Neural cell (in vitro differentiated cells): ENCODE data around the gene FANCC. TPM values are rescaled to one million over a fixed set of nuclear protein-coding genes. Genes with fewer than 3 reads are reported as not detected.

Experiments
- H2AFZ ChIP-seq: fragments of 200-600, 300-800 bp; sonication (generic), shearing (Covaris generic); 2 replicates; pipeline ENCODE4 v1.6.0; 2014; ENCODE audit warnings: low read depth, mild to moderate bottlenecking, antibody characterized with exemption, low read length, moderate library complexity
- H3F3A ChIP-seq: fragments of 200-600 bp; shearing (Covaris generic); 2 replicates; pipeline ENCODE4 v1.6.1; 2016; ENCODE audit warnings: mild to moderate bottlenecking, moderate library complexity, mixed read lengths, antibody characterized with exemption, low read length; ENCODE audit not compliant: insufficient read depth, poor library complexity, severe bottlenecking
- H3K27ac ChIP-seq: fragments of 200-600, 300-800 bp; sonication (generic), shearing (Covaris generic); 2 replicates; pipeline ENCODE4 v1.5.1; 2014; ENCODE audit warnings: mild to moderate bottlenecking, low read length, moderate library complexity
- H3K27me3 ChIP-seq: fragments of 300-800, 200-600 bp; sonication (generic), shearing (Covaris generic); 2 replicates; pipeline ENCODE4 v1.6.0; 2014; ENCODE audit warnings: mild to moderate bottlenecking, low read depth, low read length, moderate library complexity; ENCODE audit not compliant: insufficient read depth
- H3K36me3 ChIP-seq: fragments of 300-800, 200-600 bp; sonication (generic), shearing (Covaris generic); 2 replicates; pipeline ENCODE4 v1.5.1; 2014; ENCODE audit warnings: mild to moderate bottlenecking, antibody characterized with exemption, low read length, moderate library complexity; ENCODE audit not compliant: insufficient read depth
- H3K4me2 ChIP-seq: fragments of 300-800, 200-600 bp; sonication (generic), shearing (Covaris generic); 2 replicates; pipeline ENCODE4 v1.6.0; 2014; ENCODE audit warnings: mild to moderate bottlenecking, low read length
- H3K4me3 ChIP-seq: fragments of 300-800, 200-600 bp; sonication (generic), shearing (Covaris generic); 2 replicates; pipeline ENCODE4 v1.5.1; 2014; ENCODE audit warnings: mild to moderate bottlenecking, low read length, moderate library complexity
- H3K79me2 ChIP-seq: fragments of 200-600 bp; shearing (Covaris generic); replicated peaks from 2 replicates; pipeline ENCODE4 v1.6.0; 2014; ENCODE audit warnings: mild to moderate bottlenecking, low read length, moderate library complexity; ENCODE audit not compliant: insufficient read depth
- H3K9ac ChIP-seq: fragments of 300-800, 200-600 bp; sonication (generic), shearing (Covaris generic); 2 replicates; pipeline ENCODE4 v1.6.1; 2016; ENCODE audit warnings: mild to moderate bottlenecking, low read length, mixed read lengths
- H3K9me2 ChIP-seq: fragments of 200-600 bp; shearing (Covaris generic); 2 replicates; pipeline ENCODE4 v1.6.1; 2016; ENCODE audit warnings: mild to moderate bottlenecking, low read length, mixed read lengths; ENCODE audit not compliant: insufficient read depth
- H3K9me3 ChIP-seq: fragments of 200-600, 300-800 bp; sonication (generic), shearing (Covaris generic); 2 replicates; pipeline ENCODE4 v1.6.1; 2016; ENCODE audit warnings: mild to moderate bottlenecking, mixed run types, low read length, moderate library complexity, mixed read lengths
- H4K20me1 ChIP-seq: fragments of 200-600 bp; shearing (Covaris generic); 2 replicates; pipeline ENCODE4 v1.6.1; 2016; ENCODE audit warnings: mild to moderate bottlenecking, mixed run types; ENCODE audit not compliant: insufficient read depth
- CTCF ChIP-seq: fragments of 450-650 bp; IDR thresholded peaks from 2 replicates; pipeline ENCODE4 v1.5.1; 2014; ENCODE audit warnings: antibody characterized with exemption, mild to moderate bottlenecking, moderate library complexity; ENCODE audit not compliant: poor library complexity, severe bottlenecking
- EP300 ChIP-seq: fragments of 450-650 bp; conservative IDR thresholded peaks from 2 replicates; pipeline ENCODE4 v1.6.1; 2014; ENCODE audit warnings: antibody characterized with exemption, mild to moderate bottlenecking, moderate library complexity; ENCODE audit not compliant: poor library complexity, severe bottlenecking
- EZH2 ChIP-seq: fragments of 200-600, 300-800 bp; shearing (Covaris generic), sonication (generic); IDR thresholded peaks from 2 replicates; pipeline ENCODE4 v1.6.1; 2014; ENCODE audit warnings: antibody characterized with exemption, low read length, borderline replicate concordance, mild to moderate bottlenecking; ENCODE audit not compliant: insufficient read depth, poor library complexity, severe bottlenecking
- MXI1 ChIP-seq: fragments of 450-650 bp; conservative IDR thresholded peaks from 2 replicates; pipeline ENCODE4 v1.6.1; 2014; ENCODE audit warnings: antibody characterized with exemption, mild to moderate bottlenecking; ENCODE audit not compliant: poor library complexity, severe bottlenecking
- POLR2AphosphoS5 ChIP-seq: IDR thresholded peaks from 2 replicates; pipeline ENCODE4 v1.6.1; 2012
- RAD21 ChIP-seq: fragments of 450-650 bp; conservative IDR thresholded peaks from 2 replicates; pipeline ENCODE4 v1.6.1; 2014; ENCODE audit warnings: antibody characterized with exemption, mild to moderate bottlenecking, moderate library complexity
- REST ChIP-seq: IDR thresholded peaks from 2 replicates; pipeline ENCODE4 v1.6.1; 2012; ENCODE audit warnings: borderline replicate concordance
- SMC3 ChIP-seq: fragments of 450-650 bp; conservative IDR thresholded peaks from 2 replicates; pipeline ENCODE4 v1.6.1; 2014; ENCODE audit warnings: antibody characterized with exemption, mild to moderate bottlenecking, moderate library complexity; ENCODE audit not compliant: poor library complexity
- TAF1 ChIP-seq: IDR thresholded peaks from 2 replicates; pipeline ENCODE4 v1.6.1; 2012; ENCODE audit warnings: low read depth
- polyA plus RNA-seq: library from polyadenylated mRNA; depleted of rRNA; stranded (reverse); fragments of >200 nt; gene quantifications from 2 replicates; pipeline ENCODE4 v1.2.3, GENCODE V29; 2014

Gene FANCC
- polyA plus RNA-seq, 1 donor from 2014 or later: 9.7 TPM

- no peak overlapping the region for H2AFZ ChIP-seq
- no peaks in the 10 kb centered on the region for H3K9me3 ChIP-seq
- H3F3A ChIP-seq: no peaks in the 10 kb centered on the region
These were observed 31.4 kb downstream of the FANCC start for GRCh38 chr9:95286151-95286550.

GRCh38 chr9:95285307-95285706 is 32.2 kb downstream of the FANCC start:
- TF ChIP-seq REST (no peak), MXI1 (no peak), RAD21 (no peak), EZH2 (no peak)

More at GRCh38 chr9:95286151-95286550, 31.4 kb downstream of the FANCC start:
- Histone ChIP-seq H3K27ac (no peak overlapping the region), H3K4me3 (no peak overlapping the region), H3K9ac (no peak overlapping the region), H3K4me2 (no peak overlapping the region), H3K79me2 (no peaks in the 10 kb centered on the region), H3K9me2 (no peaks in the 10 kb centered on the region), H3K36me3 (no peaks in the 10 kb centered on the region), H4K20me1 (no peaks in the 10 kb centered on the region), H3K27me3 (no peaks in the 10 kb centered on the region)
- TF ChIP-seq CTCF: no peak
- no peak for TF ChIP-seq EP300
- no peak for TF ChIP-seq MXI1
- no peak for TF ChIP-seq RAD21
- TF ChIP-seq SMC3: no peak
- no peak for TF ChIP-seq TAF1
- no peak for TF ChIP-seq EZH2
- TF ChIP-seq POLR2AphosphoS5: no peak
- TF ChIP-seq REST: no peak

More at GRCh38 chr9:95285307-95285706, 32.2 kb downstream of the FANCC start:
- Histone ChIP-seq H3K79me2 (no peaks in the 10 kb centered on the region), H4K20me1 (no peaks in the 10 kb centered on the region), H3K4me3 (no peak overlapping the region), H2AFZ (no peak overlapping the region), H3K9me2 (no peaks in the 10 kb centered on the region), H3K4me2 (no peak overlapping the region), H3K9me3 (no peaks in the 10 kb centered on the region), H3K36me3 (no peaks in the 10 kb centered on the region), H3F3A (no peaks in the 10 kb centered on the region), H3K9ac (no peak overlapping the region), H3K27ac (no peak overlapping the region), H3K27me3 (no peaks in the 10 kb centered on the region)
